ENCODE results near the gene CA14. TPM values are rescaled to one million over a fixed set of nuclear protein-coding genes. Genes with fewer than 3 reads are reported as not detected.

CA14 gene
- total RNA-seq, 1 experiment from 2014 or later: not detected

GRCh38 chr1:150237746-150238145 lies 19.8 kb upstream of the CA14 start:
- ATAC-seq: no peak
- Histone ChIP-seq H3K4me3 (ENCODE audit: low read length) (no peak overlapping the region), H3K36me3 (ENCODE audit: low read depth, low read length) (no peaks in the 10 kb centered on the region), H3K79me2 (ENCODE audit: low read length) (peaks cover 32% of the 10 kb centered on the region), H3K27ac (ENCODE audit: low read length) (no peak overlapping the region), H3K27me3 (ENCODE audit: low read length) (no peaks in the 10 kb centered on the region), H3K9ac (ENCODE audit: low read length) (no peak overlapping the region), H3F3A (ENCODE audit: low read length, unreplicated experiment) (no peaks in the 10 kb centered on the region), H4K20me1 (ENCODE audit: low read length) (peaks cover 4% of the 10 kb centered on the region; the same call in 1 of the 2 replicates), H3K9me2 (replicated peaks; ENCODE audit: low read length) (no peaks in the 10 kb centered on the region), H2AFZ (ENCODE audit: low read length) (no peak overlapping the region), H3K4me2 (ENCODE audit: low read length) (no peak overlapping the region), H3K4me1 (ENCODE audit: insufficient read depth, low read length) (peaks cover 21% of the 10 kb centered on the region), H3K9me3 (ENCODE audit: low read length) (no peaks in the 10 kb centered on the region)
- intact Hi-C loops (cut with micrococcal nuclease): no loop called here
- POLR2A ChIA-PET (ENCODE audit: unreplicated experiment): no interaction called here
- no peak for TF ChIP-seq EZH2 (IDR thresholded peaks at IDR 0.05; ENCODE audit: low read length, unreplicated experiment)
- no peak for TF ChIP-seq EZH2phosphoT487 (IDR thresholded peaks at IDR 0.05; ENCODE audit: borderline replicate concordance, low read length)
- DNase-seq: no peak
- CTCF ChIA-PET: no interaction called here
- no TSS peak for BruUV-seq (replicated peaks)

- H3K79me2 ChIP-seq (ENCODE audit: low read length): no peaks in the 10 kb centered on the region
- no peak overlapping the region for H3K9ac ChIP-seq (ENCODE audit: low read length)
- BruUV-seq (replicated peaks): no TSS peak
- H2AFZ ChIP-seq (ENCODE audit: low read length): no peak overlapping the region
- CTCF ChIA-PET: no interaction called here
- no peaks in the 10 kb centered on the region for H3F3A ChIP-seq (ENCODE audit: low read length, unreplicated experiment)
- H3K4me3 ChIP-seq (ENCODE audit: low read length): no peak overlapping the region
- no peak overlapping the region for H3K27ac ChIP-seq (ENCODE audit: low read length)
- POLR2A ChIA-PET (ENCODE audit: unreplicated experiment): no interaction called here
- TF ChIP-seq EZH2 (IDR thresholded peaks at IDR 0.05; ENCODE audit: low read length, unreplicated experiment) (no peak), EZH2phosphoT487 (IDR thresholded peaks at IDR 0.05; ENCODE audit: borderline replicate concordance, low read length) (no peak), CTCF (conservative IDR thresholded peaks at IDR 0.05; ENCODE audit: low read depth, low read length) (no peak)
- no peaks in the 10 kb centered on the region for H3K27me3 ChIP-seq (ENCODE audit: low read length)
- H3K9me3 ChIP-seq (ENCODE audit: low read length): no peaks in the 10 kb centered on the region
- no peaks in the 10 kb centered on the region for H4K20me1 ChIP-seq (ENCODE audit: low read length)
- intact Hi-C loops (cut with micrococcal nuclease): no loop called here
- DNase-seq (no peak), ATAC-seq (no peak)
- H3K36me3 ChIP-seq (ENCODE audit: low read depth, low read length): no peaks in the 10 kb centered on the region
- no peaks in the 10 kb centered on the region for H3K4me1 ChIP-seq (ENCODE audit: insufficient read depth, low read length)
- H3K4me2 ChIP-seq (ENCODE audit: low read length): no peak overlapping the region
- no peaks in the 10 kb centered on the region for H3K9me2 ChIP-seq (replicated peaks; ENCODE audit: low read length)
Observed at GRCh38 chr1:150243003-150243402, 14.6 kb upstream of the CA14 start.

GRCh38 chr1:150249936-150250335 lies 7.6 kb upstream of the CA14 start:
- DNase-seq: no peak
- H3K27me3 ChIP-seq (ENCODE audit: low read length): no peaks in the 10 kb centered on the region
- no peak for ATAC-seq
- H3K4me3 ChIP-seq (ENCODE audit: low read length): no peak overlapping the region
- H2AFZ ChIP-seq (ENCODE audit: low read length): no peak overlapping the region
- CTCF ChIA-PET: no interaction called here
- H3K9me2 ChIP-seq (replicated peaks; ENCODE audit: low read length): no peaks in the 10 kb centered on the region
- TF ChIP-seq CTCF (conservative IDR thresholded peaks at IDR 0.05; ENCODE audit: low read depth, low read length) (no peak), EZH2 (IDR thresholded peaks at IDR 0.05; ENCODE audit: low read length, unreplicated experiment) (no peak), EZH2phosphoT487 (IDR thresholded peaks at IDR 0.05; ENCODE audit: borderline replicate concordance, low read length) (no peak)
- no peak overlapping the region for H3K4me2 ChIP-seq (ENCODE audit: low read length)
- no peaks in the 10 kb centered on the region for H3F3A ChIP-seq (ENCODE audit: low read length, unreplicated experiment)
- no peaks in the 10 kb centered on the region for H4K20me1 ChIP-seq (ENCODE audit: low read length)
- no peaks in the 10 kb centered on the region for H3K79me2 ChIP-seq (ENCODE audit: low read length)
- H3K27ac ChIP-seq (ENCODE audit: low read length): no peak overlapping the region
- H3K9me3 ChIP-seq (ENCODE audit: low read length): no peaks in the 10 kb centered on the region
- H3K4me1 ChIP-seq (ENCODE audit: insufficient read depth, low read length): no peaks in the 10 kb centered on the region
- POLR2A ChIA-PET (ENCODE audit: unreplicated experiment): no interaction called here
- H3K9ac ChIP-seq (ENCODE audit: low read length): no peak overlapping the region
- no peaks in the 10 kb centered on the region for H3K36me3 ChIP-seq (ENCODE audit: low read depth, low read length)
- intact Hi-C loops (cut with micrococcal nuclease): loop anchor here (10.0 kb wide), 2 partner anchors 215 to 285 kb away; no protein-coding TSS in a partner anchor
- no TSS peak for BruUV-seq (replicated peaks)
